Measurements from ENCODE around the gene FRZB.
"Not testable (repeated sequence)": the region's sequence is repeated elsewhere in the genome, so short reads cannot be mapped to it uniquely, and the experiment has no call there.

Gene FRZB

GRCh38 chr2:182866461-182867406 is at the start of gene FRZB:
FRZB (minus strand) TSS chr2:182866637; CDS start chr2:182866552, 85 bp downstream.
- peak; percentile 58 for DNase-seq

GRCh38 chr2:182915369-182916326 is 49.2 kb upstream of the FRZB start:
- DNase-seq: no peak

GRCh38 chr2:182914852-182915251 is 48.4 kb upstream of the FRZB start:
- DNase-seq: no peak

GRCh38 chr2:182913064-182913463 is 46.6 kb upstream of the FRZB start:
- no peak for DNase-seq

GRCh38 chr2:182912518-182912915 is 46.1 kb upstream of the FRZB start:
- no peak for DNase-seq

GRCh38 chr2:182911813-182912517 is 45.5 kb upstream of the FRZB start:
- no peak for DNase-seq

GRCh38 chr2:182910965-182911364 is 44.5 kb upstream of the FRZB start:
- no peak for DNase-seq

- DNase-seq: no peak
Measured at GRCh38 chr2:182907081-182907830, 40.8 kb upstream of the FRZB start.

GRCh38 chr2:182906454-182906853 is 40.0 kb upstream of the FRZB start:
- DNase-seq: no peak

GRCh38 chr2:182904844-182905243 is 38.4 kb upstream of the FRZB start:
- no peak for DNase-seq

GRCh38 chr2:182903566-182903965 is 37.1 kb upstream of the FRZB start:
- DNase-seq: no peak

GRCh38 chr2:182901748-182902147 is 35.3 kb upstream of the FRZB start:
- DNase-seq: no peak

GRCh38 chr2:182898718-182899117 is 32.3 kb upstream of the FRZB start:
- DNase-seq: no peak

- no peak for DNase-seq
Measured at GRCh38 chr2:182897137-182897536, 30.7 kb upstream of the FRZB start.

- DNase-seq: no peak
Measured at GRCh38 chr2:182895798-182896197, 29.4 kb upstream of the FRZB start.

GRCh38 chr2:182895169-182895568 is 28.7 kb upstream of the FRZB start:
- DNase-seq: no peak

GRCh38 chr2:182894174-182894573 is 27.7 kb upstream of the FRZB start:
- DNase-seq: no peak

GRCh38 chr2:182893666-182894065 is 27.2 kb upstream of the FRZB start:
- no peak for DNase-seq

GRCh38 chr2:182893035-182893434 is 26.6 kb upstream of the FRZB start:
- DNase-seq: not testable (repeated sequence)

- DNase-seq: no peak
Measured at GRCh38 chr2:182891611-182892010, 25.2 kb upstream of the FRZB start.

GRCh38 chr2:182890773-182891378 is 24.4 kb upstream of the FRZB start:
- no peak for DNase-seq

- DNase-seq: no peak
Measured at GRCh38 chr2:182890305-182890704, 23.9 kb upstream of the FRZB start.

Data from DMS79 treated with DMSO at 0.1 percent for 48 hours (cell line).